GM12872 (cell line): Measurements from ENCODE around the gene MRPL48.

Experiments
- TF ChIP-seq, protein P1 (sequence below): IDR thresholded peaks from 3 replicates; pipeline ENCODE4 v1.5.1; 2011; ENCODE audit warnings: low read depth, mild to moderate bottlenecking, low read length, moderate library complexity; ENCODE audit not compliant: insufficient read depth

Gene MRPL48

DNA sequence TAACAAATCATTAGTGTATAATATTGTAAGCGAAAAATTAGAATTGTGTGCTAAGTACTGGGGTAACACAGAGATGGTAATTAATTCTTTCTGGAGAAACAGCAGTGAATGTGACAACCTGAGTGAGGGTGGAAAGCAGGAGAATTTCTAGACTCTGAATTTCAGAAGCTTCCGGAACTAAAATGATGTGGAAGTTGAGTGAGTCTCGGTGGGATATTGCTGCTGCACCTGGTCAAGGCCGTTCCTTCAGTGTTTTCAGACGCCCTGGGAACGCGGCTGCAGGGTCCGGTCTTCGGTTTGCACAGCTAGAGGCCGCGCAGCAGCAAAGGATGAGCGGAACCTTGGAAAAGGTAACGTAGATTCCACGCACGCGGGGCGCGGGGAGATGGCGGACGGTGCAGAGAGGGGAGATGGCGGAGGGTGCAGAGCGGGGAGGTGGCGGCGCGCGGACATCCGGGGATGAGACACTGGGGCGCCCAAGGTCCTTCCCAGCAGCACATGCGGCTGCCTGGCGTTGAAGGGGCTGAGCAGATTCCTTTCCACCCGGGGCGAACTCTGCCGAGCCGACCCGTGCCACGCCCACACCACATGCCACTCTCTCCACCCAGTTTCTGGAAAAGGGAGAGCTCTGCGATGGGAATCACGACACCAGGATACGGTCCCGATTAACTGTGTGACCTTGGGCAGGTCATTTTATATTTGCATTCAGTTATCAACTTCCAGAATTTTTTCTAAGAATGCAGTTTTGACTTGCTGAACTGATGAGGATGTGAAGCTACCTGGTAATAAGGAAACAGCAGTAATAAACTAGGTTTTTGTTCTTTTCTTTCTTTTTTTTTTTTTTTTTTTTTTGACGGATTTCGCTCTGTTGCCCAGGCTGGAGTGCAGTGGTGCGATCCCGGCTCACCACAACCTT is at the start of gene MRPL48:
Gene MRPL48 (plus strand): TSS at position 232 of the 916 bp plus-strand sequence. CDS start 98 bp downstream, at position 330.
- TF ChIP-seq, protein P1, sequence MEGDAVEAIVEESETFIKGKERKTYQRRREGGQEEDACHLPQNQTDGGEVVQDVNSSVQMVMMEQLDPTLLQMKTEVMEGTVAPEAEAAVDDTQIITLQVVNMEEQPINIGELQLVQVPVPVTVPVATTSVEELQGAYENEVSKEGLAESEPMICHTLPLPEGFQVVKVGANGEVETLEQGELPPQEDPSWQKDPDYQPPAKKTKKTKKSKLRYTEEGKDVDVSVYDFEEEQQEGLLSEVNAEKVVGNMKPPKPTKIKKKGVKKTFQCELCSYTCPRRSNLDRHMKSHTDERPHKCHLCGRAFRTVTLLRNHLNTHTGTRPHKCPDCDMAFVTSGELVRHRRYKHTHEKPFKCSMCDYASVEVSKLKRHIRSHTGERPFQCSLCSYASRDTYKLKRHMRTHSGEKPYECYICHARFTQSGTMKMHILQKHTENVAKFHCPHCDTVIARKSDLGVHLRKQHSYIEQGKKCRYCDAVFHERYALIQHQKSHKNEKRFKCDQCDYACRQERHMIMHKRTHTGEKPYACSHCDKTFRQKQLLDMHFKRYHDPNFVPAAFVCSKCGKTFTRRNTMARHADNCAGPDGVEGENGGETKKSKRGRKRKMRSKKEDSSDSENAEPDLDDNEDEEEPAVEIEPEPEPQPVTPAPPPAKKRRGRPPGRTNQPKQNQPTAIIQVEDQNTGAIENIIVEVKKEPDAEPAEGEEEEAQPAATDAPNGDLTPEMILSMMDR = no peak

DNA sequence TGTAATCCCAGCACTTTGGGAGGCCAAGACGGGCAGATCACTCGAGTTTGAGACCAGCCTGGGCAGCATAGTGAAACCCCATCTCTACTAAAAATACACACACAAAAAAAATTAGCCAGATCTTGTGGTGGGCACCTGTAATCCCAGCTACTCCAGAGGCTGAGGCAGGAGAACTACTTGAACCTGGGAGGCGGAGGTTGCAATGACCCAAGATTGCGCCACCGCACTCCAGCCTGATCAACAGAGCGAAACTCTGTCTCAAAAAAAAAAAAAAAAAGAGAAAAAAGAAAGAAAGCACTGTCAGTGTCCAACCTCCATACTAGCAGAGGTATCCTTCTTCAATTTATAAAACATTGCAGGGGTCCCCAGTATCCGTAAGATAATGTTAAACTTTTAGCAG is 44.6 kb upstream of the MRPL48 start:
- TF ChIP-seq, protein P1 = no peak

GRCh38 chr11:73746701-73747100 is 41.0 kb upstream of the MRPL48 start:
- TF ChIP-seq, protein P1 = no peak

DNA sequence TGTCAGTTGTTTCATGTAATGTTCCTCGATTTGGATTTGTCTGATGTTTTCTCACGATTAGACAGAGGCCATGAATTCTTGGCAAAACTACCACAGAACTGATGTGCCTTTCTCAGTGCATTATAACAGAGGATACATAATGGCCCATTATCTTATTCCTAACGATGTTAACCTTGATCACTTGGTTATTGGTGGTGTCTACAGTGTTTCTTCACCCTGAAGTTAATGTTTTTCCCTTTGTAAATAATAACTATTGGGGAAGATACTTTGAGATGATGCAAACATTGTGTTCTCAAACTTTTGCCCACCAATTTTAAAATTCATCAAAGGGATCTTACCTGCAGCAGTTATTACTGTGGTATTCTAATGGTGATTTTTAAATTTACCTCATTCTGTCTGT is 39.9 kb upstream of the MRPL48 start:
- TF ChIP-seq, protein P1 = no peak

DNA sequence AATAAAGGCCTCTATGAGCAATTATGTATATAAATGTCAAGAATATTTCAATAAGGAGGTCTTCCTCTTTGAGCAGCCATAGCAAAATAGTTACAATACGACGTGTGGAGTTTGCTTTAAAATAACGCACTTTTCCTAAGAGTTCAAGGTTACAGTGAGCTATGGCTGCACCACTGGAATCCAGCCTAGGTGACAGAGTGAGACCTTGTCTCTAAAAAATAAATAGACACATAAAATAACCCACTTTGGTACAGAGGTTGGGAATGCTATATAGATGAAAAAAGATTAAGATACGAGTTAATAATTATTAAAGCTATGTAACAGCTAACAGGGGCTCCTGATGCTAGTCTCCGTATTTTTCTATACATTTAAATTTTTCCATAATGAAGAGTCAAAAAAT is 39.4 kb upstream of the MRPL48 start:
- TF ChIP-seq, protein P1 = no peak

DNA sequence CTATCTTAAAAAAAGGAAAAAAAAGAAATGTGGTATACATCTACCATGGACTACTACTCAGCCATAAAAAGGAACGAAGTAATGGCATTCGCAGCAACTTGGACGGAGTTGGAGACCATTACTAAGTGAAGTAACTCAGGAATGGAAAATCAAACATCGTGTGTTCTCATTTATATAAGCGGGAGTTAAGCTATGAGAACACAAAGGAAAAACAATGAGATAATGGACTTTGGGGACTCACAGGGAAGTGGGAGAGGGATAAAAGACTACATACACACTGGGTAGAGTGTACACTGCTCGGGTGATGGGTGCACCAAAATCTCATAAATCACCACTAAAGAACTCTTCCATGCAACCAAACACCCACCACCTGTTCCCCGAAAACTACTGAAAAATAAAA is 38.6 kb upstream of the MRPL48 start:
- TF ChIP-seq, protein P1 = no peak

DNA sequence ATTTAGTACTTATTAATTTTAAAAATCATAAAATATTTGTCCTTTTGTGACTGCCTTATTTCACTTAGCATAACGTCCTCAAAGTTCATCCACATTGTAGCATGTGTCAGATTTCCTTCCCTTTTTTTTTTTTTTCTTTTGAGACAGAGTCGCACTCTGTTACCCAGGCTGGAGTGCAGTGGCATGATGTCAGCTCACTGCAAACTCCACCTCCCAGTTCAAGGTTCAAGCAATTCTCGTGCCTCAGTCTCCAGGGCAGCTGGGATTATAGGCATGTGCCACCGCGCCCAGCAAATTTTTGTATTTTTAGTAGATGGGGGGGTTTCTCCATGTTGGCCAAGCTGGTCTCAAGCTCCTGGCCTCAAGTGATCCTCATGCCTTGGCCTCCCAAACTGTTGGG is 37.4 kb upstream of the MRPL48 start:
- TF ChIP-seq, protein P1 = no peak
